Iris pigment epithelial cell (primary cell): ENCODE measurements around the gene NIPAL3.

Experiments
- DNase-seq: peaks from one replicate; pipeline ENCODE4 v3.0.0-alpha.2; 2011; ENCODE audit warnings: low read depth

NIPAL3 gene

GRCh38 chr1:24415334-24415909, at the start of gene NIPAL3:
Gene NIPAL3, plus strand, starts transcription at chr1:24415802. Its CDS starts 3,746 bp downstream, at chr1:24419548.
- DNase-seq, result peak; percentile 99

- no peak for DNase-seq
These were observed 48.9 kb upstream of the NIPAL3 start for GRCh38 chr1:24366707-24367106.

- DNase-seq, result no peak
These were observed 46.4 kb upstream of the NIPAL3 start for GRCh38 chr1:24369199-24369598.

GRCh38 chr1:24369801-24370200, 45.8 kb upstream of the NIPAL3 start:
- DNase-seq, result no peak

GRCh38 chr1:24373044-24373443, 42.6 kb upstream of the NIPAL3 start:
- DNase-seq, result no peak

GRCh38 chr1:24373710-24374109, 41.9 kb upstream of the NIPAL3 start:
- DNase-seq, result no peak

GRCh38 chr1:24374891-24375786, 40.5 kb upstream of the NIPAL3 start:
- DNase-seq, result peak; percentile 24

- DNase-seq, result peak; percentile 85
These were observed 35.8 kb upstream of the NIPAL3 start for GRCh38 chr1:24379733-24380315.

GRCh38 chr1:24380508-24380907, 35.1 kb upstream of the NIPAL3 start:
- no peak for DNase-seq

- DNase-seq, result no peak
These were observed 34.3 kb upstream of the NIPAL3 start for GRCh38 chr1:24381256-24381655.

- DNase-seq, result no peak
These were observed 33.4 kb upstream of the NIPAL3 start for GRCh38 chr1:24382165-24382577.

GRCh38 chr1:24383381-24383940, 32.1 kb upstream of the NIPAL3 start:
- DNase-seq, result no peak

GRCh38 chr1:24384251-24385090, 31.1 kb upstream of the NIPAL3 start:
- DNase-seq, result peak; percentile 91

- peak; percentile 62 for DNase-seq
These were observed 30.3 kb upstream of the NIPAL3 start for GRCh38 chr1:24385160-24385940.

- DNase-seq, result no peak
These were observed 29.4 kb upstream of the NIPAL3 start for GRCh38 chr1:24386241-24386640.

GRCh38 chr1:24386931-24387330, 28.7 kb upstream of the NIPAL3 start:
- DNase-seq, result no peak

- no peak for DNase-seq
These were observed 27.9 kb upstream of the NIPAL3 start for GRCh38 chr1:24387636-24388175.

GRCh38 chr1:24388331-24388885, 27.2 kb upstream of the NIPAL3 start:
- no peak for DNase-seq

- DNase-seq, result no peak
These were observed 26.3 kb upstream of the NIPAL3 start for GRCh38 chr1:24389231-24389678.
